MCF 10A (cell line): ENCODE data around the gene NKX2-2. TPM values are rescaled to one million over a fixed set of nuclear protein-coding genes. Genes with fewer than 3 reads are reported as not detected.

Experiments used
- BruUV-seq: library from RNA; stranded (reverse); fragments of 400-500 nt; replicated peaks from 2 replicates; lab custom pipeline; 2021; lab: Mats Ljungman, UMichigan
- CTCF ChIA-PET: fragments of 300-600 bp; sonication (Branson Sonifier 250); formaldehyde crosslinking; extraction: SDS; loops from one replicate; lab custom pipeline; 2021; ENCODE audit warnings: antibody characterized with exemption, inconsistent platforms; lab: Yijun Ruan, JAX
- POLR2A ChIA-PET: fragments of 300-600, 350-650 bp; sonication (Branson Sonifier 250); formaldehyde crosslinking; extraction: SDS; loops from one replicate; lab custom pipeline; 2020; ENCODE audit warnings: antibody characterized with exemption, inconsistent platforms; lab: Yijun Ruan, JAX
- DNase-seq: peaks from one replicate; pipeline ENCODE4 v3.0.0-alpha.2; 2018; ENCODE audit not compliant: unreplicated experiment
- H3K27ac Mint-ChIP-seq: one replicate; pipeline ENCODE4 v1.8.0; 2022; ENCODE audit warnings: mild to moderate bottlenecking, low read depth, mixed read lengths; ENCODE audit not compliant: unreplicated experiment
- H3K27me3 Mint-ChIP-seq: one replicate; pipeline ENCODE4 v1.8.0; 2022; ENCODE audit warnings: mixed read lengths; ENCODE audit not compliant: insufficient read depth, unreplicated experiment
- H3K36me3 Mint-ChIP-seq: one replicate; pipeline ENCODE4 v1.8.0; 2022; ENCODE audit warnings: mild to moderate bottlenecking, moderate library complexity, mixed read lengths; ENCODE audit not compliant: insufficient read depth, unreplicated experiment
- H3K4me1 Mint-ChIP-seq: one replicate; pipeline ENCODE4 v1.8.0; 2022; ENCODE audit warnings: mixed read lengths; ENCODE audit not compliant: insufficient read depth, unreplicated experiment
- H3K4me3 Mint-ChIP-seq: one replicate; pipeline ENCODE4 v1.8.0; 2022; ENCODE audit warnings: mild to moderate bottlenecking, moderate library complexity, mixed read lengths; ENCODE audit not compliant: unreplicated experiment
- H3K9me3 Mint-ChIP-seq: one replicate; pipeline ENCODE4 v1.8.0; 2022; ENCODE audit warnings: mixed read lengths; ENCODE audit not compliant: unreplicated experiment
- intact Hi-C: fragments of 100-400 bp; cut with micrococcal nuclease; formaldehyde crosslinking; loops from 2 replicates; pipeline ENCODE4 v1.14.1; 2022
- total RNA-seq: library from RNA; stranded (reverse); gene quantifications from 2 replicates; pipeline ENCODE4 v1.2.3, GENCODE V29; 2022
- TF ChIP-seq, protein P1 (sequence below): fragments of 200-600 bp; IDR thresholded peaks from one replicate; pipeline ENCODE4 v1.8.0; 2022; ENCODE audit warnings: antibody characterized with exemption, mild to moderate bottlenecking; ENCODE audit not compliant: unreplicated experiment

NKX2-2 gene
- total RNA-seq, 1 experiment from 2014 or later: not detected

DNA sequence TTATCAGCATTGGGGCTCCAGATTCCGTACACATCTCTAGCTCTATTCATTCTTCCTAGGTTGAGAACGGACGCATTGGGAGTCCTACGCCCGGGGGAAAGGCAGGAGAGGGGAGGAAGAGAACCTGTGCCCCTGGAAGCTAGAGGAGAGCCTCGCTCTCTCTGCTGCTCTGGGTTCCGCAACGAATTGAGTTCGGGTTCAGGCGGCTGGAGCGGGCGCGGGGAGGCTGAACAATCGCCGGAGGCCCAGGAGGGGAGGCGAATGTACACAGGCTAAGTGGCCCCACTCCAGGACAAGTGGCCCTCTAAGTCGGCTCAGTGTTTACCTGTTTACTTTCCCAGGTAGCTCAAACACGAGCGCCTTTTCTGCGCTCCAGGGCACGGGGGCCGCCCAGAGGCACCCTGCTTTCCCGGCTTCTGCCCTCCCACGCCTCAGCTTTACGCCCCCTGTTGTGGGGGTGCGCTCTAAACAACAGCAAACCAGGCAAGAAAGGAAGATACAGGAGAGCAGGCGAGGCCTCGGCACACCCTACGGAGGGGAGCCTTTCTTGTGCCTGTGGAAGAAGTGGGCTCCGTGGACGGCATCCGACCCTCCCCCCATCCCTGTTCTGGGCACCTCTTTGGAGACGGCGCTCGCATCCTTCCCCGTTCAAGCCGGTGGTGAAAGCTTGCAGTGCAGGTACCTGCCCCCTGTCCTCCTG, 4.6 kb upstream of the NKX2-2 start:
- no peak for DNase-seq
- ChIA-PET CTCF (interaction anchor here (0.6 to 2.9 kb wide), 14 partner anchors 11 to 1194 kb away, joined by 3 to 14 read pairs (median 4); no protein-coding TSS in a partner anchor), POLR2A (no interaction called here)
- Mint-ChIP-seq H3K27ac (no peak overlapping the region), H3K4me3 (no peak overlapping the region), H3K4me1 (peaks cover 5% of the 10 kb centered on the region), H3K36me3 (no peaks in the 10 kb centered on the region), H3K27me3 (peaks cover 68% of the 10 kb centered on the region), H3K9me3 (no peaks in the 10 kb centered on the region)
- no TSS peak for BruUV-seq
- intact Hi-C loops: no loop called here
- TF ChIP-seq, protein P1, sequence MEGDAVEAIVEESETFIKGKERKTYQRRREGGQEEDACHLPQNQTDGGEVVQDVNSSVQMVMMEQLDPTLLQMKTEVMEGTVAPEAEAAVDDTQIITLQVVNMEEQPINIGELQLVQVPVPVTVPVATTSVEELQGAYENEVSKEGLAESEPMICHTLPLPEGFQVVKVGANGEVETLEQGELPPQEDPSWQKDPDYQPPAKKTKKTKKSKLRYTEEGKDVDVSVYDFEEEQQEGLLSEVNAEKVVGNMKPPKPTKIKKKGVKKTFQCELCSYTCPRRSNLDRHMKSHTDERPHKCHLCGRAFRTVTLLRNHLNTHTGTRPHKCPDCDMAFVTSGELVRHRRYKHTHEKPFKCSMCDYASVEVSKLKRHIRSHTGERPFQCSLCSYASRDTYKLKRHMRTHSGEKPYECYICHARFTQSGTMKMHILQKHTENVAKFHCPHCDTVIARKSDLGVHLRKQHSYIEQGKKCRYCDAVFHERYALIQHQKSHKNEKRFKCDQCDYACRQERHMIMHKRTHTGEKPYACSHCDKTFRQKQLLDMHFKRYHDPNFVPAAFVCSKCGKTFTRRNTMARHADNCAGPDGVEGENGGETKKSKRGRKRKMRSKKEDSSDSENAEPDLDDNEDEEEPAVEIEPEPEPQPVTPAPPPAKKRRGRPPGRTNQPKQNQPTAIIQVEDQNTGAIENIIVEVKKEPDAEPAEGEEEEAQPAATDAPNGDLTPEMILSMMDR: no peak

DNA sequence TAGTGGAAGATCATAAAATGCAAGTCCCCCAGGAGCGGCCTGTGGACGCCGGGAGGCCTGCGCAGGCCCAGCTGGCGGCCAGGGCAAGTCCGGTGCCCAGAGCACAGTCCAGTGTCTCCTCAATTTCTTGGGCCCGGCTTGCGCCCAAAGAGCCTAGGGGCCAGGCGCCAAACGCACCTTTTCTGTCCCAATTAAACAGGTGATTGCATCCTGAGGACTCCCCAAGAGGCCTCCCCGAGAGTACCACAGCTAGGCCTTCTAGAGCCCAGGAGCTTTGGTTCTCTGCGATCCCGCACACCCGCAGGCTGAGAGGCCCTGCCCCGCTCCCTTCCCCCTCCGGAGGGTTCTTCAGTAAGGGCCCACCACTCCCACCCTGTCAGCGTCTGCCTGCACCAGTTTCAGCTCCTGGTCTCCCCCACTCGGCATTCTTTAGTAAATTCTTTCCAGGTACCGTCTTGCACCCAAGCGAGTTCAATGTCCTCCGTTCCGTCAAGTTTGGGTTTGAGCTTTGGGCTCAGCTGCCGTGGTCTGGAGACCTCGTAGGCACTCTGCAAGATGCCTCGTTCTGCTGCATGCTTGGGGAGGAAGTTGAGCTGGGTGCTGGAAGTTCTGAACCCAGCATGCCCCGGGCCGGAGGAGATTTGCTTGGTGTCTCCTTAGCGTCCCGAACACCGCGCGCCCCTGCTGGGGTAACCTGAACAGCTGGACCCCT, 3.9 kb upstream of the NKX2-2 start:
- Mint-ChIP-seq H3K27ac (no peak overlapping the region), H3K9me3 (no peaks in the 10 kb centered on the region), H3K4me3 (no peak overlapping the region), H3K27me3 (peaks cover 62% of the 10 kb centered on the region), H3K36me3 (no peaks in the 10 kb centered on the region), H3K4me1 (peaks cover 5% of the 10 kb centered on the region)
- ChIA-PET CTCF (interaction anchor here (0.6 to 1.5 kb wide), 7 partner anchors 11 to 1194 kb away, joined by 3 to 7 read pairs (median 3); no protein-coding TSS in a partner anchor), POLR2A (interaction anchor here (0.7 kb wide), 1 partner anchor 285 kb away, joined by 3 read pairs; no protein-coding TSS in a partner anchor)
- BruUV-seq: no TSS peak
- TF ChIP-seq, protein P1: no peak
- intact Hi-C loops: no loop called here
- no peak for DNase-seq

DNA sequence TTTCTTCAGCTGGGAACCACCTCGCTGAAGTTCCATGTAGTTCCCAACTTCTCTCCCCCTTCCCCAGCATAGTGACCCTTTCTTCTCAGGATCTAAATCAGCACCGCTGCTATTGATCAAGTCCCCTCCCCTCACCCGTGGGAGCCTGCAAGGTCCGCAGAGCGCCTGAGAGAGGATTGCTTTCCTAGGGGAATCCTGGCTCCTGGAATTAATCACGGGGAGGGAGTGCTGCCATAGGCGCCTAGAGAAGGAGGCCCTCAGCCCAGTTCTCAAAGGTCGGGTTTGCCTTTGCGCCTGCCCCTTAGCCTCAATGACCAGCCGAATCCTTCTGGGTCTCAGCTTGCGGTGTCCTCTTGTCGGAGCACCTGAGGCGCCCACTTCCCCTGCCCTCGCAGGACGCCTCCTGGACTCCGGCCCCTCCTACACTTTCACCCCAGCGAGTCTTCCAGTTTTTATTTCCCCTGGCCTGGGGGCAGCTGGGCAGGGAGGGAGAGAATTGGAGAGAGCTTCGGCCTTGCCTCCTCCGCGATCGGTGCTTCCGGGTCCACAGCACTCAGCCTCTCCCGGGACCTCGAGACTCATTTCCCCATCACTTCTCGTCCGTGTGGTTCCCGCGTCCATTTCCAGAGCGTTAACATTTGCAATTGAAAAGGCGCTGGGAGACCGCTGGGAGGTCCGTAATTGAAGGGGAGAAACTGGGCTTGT, 3.1 kb upstream of the NKX2-2 start:
- Mint-ChIP-seq H3K4me3 (no peak overlapping the region), H3K4me1 (peaks cover 5% of the 10 kb centered on the region), H3K27ac (no peak overlapping the region), H3K27me3 (peaks cover 62% of the 10 kb centered on the region), H3K9me3 (no peaks in the 10 kb centered on the region), H3K36me3 (no peaks in the 10 kb centered on the region)
- CTCF ChIA-PET: interaction anchor here (0.6 to 1.7 kb wide), 6 partner anchors 12 to 904 kb away, joined by 3 to 7 read pairs (median 4); no protein-coding TSS in a partner anchor
- intact Hi-C loops: no loop called here
- no TSS peak for BruUV-seq
- TF ChIP-seq, protein P1: no peak
- POLR2A ChIA-PET: interaction anchor here (0.7 kb wide), 2 partner anchors 285 to 723 kb away, joined by 3 read pairs; no protein-coding TSS in a partner anchor
- DNase-seq: no peak
